GM19035 (cell line): ENCODE data around the gene KRT7.
"Not testable (repeated sequence)": the region's sequence is repeated elsewhere in the genome, so short reads cannot be mapped to it uniquely, and the experiment has no call there.

Experiments used
- ATAC-seq: cut with Tn5 transposase; IDR thresholded peaks from one replicate; pipeline ENCODE4 v1.9.1; 2021; ENCODE audit not compliant: unreplicated experiment

The KRT7 gene

DNA sequence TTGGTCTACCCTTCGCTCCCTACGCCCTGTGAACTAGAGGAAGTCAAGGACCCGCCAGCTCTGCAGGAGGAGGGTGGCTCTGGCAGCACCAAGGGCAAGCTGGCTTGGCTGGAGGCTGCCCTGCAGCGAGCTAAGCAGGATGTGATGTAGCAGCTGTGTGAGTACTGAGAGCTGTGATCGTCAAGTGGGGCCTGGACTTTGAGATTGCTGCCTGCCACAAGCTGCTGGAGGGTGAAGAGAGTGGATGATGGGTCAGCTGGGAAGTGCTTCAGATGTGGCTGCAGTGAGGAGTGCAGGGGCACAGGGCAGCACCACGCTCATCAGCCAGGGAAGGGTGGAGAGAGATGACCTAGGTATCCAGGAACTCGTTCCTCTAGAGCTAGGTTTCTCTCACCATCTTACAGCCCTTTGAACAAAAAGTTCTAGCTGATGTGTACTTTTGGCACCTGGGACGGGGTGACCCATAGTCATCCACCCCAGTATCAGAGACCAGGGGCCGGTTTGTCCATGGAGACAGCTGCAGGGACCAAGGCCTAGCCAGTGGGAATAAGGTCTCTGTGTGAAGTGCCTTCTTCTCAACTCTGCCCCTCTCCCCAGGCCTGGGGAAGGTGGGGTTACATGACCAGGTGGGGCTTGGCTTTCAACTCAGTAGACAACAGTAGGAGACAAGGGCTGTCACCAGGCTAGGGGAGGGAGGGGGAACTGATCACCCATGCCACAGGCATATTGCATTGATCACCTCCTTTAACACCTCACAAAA, 44.6 kb downstream of the KRT7 start:
- ATAC-seq, result no peak

DNA sequence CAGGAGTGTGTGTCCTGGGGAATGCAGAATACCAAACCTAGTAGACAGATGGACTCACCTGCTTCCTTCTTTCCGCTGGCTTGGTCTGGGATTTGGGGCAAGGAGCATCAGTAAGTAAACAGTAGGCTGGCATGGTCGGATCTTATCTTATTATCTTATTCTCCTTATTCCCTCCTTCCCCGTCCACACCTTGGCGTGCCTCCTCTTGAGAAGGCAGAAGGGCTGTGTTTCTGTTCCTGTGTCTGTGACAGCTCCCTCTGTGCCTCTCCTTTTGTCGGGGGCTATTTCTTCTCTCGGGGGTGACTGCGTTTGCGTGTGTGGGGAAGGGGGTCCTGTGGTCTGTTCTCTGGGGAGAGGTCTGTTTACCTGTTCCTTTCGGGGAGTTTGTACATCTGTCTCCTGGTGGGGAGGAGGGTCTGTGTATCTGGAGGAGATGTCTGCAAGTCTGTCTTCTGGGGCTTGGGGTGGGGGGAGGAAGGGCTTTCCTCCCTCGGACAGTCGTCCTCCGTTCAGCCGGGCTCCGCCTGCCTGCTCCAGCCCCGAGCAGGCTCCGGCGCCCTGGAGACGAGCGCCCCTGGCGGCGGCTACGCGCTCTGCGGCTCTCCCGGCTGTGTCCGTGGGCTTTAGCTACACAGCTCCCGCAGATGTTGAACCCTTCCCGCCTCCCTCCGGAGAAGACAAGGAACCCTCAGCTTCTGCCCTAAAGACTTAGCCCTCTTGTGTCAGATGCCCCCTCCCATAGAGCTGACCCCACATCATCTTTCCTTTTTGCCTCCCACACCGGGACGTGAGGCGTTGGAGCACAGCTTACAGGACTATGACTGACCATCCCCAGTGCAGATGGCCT, 45.8 kb downstream of the KRT7 start:
- peak; percentile 73 for ATAC-seq

DNA sequence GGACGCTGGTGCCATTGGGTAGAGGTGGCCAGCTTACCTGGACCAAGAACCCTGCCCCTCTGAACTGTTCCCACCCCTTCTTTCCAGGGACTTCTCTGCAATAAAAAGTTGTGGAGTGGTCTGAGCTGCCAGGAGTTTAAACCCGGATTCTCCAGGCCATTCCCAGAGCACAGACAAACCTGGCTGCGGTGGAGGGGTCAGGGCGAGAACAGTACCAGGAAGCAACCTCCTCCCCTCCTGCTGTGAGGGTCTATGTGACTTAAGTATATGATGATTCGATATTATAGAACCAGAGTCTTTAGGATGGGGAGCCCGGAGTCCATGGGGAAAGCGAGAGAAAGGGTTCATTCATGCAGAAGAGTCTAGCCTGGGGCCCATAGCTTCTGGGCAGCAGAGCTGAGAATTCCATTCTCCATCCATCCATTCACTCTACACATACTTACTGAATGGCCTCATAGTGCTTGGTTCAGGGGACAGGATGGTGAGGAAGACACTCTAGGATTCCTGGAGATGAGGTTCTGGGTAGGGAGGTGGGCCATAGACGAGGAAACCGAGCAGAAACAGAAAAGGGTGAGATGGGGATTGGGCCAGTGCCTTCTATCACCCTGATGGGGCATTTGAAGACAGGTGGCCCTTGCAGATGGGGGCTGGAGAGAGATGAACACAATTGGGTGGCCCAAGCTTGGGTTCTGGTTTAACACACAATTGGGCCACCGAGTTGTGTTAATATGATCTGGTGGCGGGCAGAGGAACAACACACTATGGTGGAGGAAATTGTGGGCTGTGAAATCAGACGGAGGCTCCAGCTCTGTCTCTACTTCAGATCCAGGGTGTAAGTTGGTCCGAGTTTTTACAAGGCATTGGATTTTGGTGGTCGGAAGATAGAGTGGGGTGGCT, 46.6 kb downstream of the KRT7 start:
- no peak for ATAC-seq

DNA sequence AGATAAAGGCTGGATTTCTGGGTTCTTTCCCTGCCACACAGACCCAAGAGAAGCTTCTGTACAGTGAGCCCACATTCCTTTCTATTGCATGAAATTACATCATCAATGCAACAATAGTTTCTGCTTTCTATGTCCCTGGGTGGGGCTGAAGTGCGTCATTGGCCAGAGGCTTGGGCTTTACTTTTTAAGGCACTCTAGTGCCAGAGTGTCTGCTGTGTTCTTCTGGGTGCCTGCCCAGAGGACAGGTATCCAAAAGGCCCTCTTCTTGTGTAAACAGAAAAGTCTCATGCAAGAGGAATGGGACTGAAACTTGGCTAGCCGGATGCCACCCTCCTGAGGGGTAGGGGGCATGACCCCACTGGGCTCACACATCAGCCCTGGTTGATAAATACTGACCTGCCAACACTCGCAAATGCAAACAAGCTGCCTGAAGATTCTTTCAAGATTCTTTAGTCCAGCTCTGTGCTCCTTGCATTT, 47.3 kb downstream of the KRT7 start:
- no peak for ATAC-seq

DNA sequence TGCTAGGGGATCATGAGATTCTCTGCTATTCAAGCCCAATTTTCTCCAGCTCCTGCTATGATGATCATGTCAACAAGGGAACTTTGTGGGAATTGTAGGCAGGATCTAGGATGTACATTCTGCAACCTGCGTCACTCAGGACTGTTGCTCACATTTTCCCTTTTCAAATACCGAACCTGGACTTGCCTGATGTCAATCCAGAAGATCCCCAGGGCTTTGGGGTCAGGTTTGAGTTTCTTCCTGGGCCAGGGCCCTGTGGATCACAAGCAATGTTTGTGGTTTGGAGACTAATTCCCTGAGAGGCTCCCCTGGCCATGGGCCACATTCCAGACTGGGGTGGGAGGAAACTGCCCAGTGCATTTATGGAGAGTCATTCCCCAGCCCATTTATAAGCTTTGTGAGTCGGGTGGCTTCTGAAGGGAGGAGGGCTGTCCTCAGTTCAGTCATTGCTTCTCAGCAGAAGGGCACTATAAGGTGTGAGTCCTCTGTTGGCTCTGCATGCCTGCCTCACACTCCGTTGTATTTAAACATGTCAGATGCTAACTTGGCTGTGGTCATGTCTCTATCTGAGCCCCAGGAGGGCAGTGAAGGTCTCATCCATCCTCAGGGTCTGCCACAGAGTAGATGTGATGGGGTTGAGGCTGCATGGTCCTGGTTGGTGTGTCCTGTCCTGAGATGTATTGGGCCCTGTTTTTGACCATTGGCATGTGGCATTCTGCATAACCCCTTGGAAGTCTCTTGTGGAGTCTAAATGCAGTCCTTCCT, 47.9 kb downstream of the KRT7 start:
- no peak for ATAC-seq

DNA sequence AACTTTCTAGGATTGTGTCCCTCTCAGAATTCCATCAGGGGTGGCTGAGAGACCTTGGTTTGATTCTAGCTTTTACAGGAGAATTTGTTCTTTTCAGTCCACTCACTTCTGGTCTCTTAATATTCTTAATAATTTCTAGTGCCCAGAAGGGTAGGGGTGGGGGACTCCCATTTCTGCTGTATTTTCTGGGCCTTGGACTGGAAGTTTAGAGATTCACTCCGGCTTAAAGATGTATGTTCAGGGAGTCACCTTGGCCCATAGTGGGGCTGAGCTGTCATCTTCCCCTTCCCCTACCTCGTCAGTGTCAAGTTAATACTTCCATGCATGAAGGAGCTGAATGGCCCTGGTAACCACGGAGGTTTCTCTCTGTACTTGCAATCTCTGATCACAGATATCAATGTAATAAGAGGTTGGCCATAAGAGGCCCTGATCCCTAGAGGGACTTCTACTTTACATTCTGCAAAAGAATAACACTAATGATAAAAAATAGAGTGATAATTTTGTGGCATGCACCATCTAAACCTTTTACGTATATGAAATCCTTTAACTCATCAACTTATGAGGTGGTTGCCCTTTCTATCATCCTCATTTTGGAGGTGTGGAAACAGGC, 51.6 kb downstream of the KRT7 start:
- ATAC-seq, result no peak

DNA sequence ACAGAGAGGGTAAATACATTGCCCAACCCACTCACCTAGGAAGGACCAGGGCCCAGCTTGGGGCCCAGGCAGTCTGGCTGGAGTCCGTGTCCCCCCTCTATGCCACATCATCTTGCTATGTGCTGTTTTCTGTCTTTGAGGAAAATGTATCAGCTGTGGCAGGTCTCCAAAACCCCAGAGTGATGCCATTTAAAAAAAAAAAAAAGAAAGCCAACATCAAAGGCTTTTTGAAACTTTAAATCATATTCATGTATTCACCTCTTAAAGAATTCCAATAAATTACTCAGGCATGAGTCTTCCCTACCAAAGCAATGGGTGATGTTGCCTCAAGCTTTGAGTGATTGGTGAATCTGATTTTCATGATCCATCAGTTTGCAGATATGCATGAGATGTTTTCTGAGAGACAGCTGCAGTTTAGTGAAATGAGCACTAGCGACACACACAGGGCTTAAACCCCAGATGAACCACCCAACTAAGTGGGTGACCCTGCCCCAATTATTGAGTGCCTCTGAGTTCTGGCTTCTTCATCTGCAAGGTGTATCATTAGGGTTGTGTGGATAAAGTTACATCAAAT, 52.2 kb downstream of the KRT7 start:
- ATAC-seq, result no peak

DNA sequence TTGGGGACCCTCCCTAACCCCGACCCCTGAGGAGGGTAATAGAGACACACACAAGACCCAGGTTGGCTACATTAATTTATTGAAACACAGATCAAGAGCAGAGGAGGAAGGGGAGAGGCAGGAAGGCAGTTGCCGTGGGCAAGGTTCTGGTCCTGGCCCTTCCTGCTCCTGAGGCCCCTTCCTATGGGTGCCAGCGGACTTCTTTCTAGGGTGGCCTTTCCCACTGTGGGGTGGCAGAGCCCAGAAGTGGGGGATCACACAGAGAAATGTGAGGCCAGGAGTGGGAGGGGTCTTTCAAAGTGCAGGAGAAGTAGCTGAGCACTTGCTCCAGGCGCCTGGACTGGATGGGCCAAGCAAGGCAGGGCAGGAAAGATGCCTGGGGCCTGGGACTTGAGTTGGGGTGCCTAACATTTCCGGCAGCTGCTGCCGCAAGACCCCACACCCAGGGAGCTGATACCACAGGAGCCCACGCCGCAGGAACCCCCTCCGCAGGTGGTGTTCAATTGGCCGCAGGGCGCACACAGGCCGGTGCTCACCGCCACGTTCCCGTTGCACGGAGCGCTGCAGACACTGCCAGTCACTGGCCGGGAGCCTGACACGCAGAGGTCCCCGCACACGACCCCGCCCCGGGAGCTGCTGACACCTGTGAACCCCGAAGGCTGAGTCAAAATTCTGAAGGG, 52.9 kb downstream of the KRT7 start:
- ATAC-seq, result no peak

DNA sequence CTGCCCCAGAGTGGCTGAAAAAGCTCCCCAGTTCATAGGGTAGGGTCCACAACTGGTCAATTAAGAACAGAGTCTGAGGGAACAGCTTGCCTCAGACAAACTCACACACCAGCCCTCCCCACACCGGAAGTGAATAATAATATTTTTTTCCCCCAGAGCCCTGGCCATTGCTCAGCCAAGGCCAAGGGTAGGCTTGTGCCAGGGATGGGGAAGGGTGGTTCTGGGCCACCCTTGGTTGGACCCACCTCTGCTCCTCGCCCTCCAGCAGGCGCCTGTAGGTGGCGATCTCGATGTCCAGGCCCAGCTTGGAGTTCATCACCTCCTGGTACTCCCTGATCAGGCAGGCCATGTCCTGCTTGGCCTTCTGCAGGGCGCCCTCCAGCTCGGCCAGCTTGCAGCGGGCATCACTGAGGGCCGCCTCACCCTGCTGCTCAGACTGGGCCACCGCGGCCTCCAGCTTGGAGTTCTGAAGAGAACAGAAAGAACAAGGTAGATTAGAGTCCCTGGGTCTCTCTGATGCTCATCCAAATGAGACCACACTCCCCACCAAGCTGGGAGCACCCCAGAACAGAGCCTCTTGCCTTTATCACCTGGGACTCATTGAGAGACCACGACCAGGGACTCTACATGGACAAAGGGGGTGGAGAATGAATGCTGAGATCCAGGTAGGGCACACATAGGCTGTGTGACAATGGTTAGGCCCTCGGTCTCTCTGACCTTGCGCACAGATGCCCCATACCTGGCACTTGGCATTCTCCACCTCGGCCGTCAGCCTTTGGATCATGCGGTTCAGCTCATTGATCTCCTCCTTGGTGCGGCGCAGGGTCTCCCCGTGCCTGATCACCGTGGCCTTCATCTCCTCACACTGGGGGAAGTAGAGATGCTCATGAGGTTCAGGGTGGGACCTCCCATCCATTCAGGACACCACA, 54.1 kb downstream of the KRT7 start:
- ATAC-seq, result not testable (repeated sequence)

DNA sequence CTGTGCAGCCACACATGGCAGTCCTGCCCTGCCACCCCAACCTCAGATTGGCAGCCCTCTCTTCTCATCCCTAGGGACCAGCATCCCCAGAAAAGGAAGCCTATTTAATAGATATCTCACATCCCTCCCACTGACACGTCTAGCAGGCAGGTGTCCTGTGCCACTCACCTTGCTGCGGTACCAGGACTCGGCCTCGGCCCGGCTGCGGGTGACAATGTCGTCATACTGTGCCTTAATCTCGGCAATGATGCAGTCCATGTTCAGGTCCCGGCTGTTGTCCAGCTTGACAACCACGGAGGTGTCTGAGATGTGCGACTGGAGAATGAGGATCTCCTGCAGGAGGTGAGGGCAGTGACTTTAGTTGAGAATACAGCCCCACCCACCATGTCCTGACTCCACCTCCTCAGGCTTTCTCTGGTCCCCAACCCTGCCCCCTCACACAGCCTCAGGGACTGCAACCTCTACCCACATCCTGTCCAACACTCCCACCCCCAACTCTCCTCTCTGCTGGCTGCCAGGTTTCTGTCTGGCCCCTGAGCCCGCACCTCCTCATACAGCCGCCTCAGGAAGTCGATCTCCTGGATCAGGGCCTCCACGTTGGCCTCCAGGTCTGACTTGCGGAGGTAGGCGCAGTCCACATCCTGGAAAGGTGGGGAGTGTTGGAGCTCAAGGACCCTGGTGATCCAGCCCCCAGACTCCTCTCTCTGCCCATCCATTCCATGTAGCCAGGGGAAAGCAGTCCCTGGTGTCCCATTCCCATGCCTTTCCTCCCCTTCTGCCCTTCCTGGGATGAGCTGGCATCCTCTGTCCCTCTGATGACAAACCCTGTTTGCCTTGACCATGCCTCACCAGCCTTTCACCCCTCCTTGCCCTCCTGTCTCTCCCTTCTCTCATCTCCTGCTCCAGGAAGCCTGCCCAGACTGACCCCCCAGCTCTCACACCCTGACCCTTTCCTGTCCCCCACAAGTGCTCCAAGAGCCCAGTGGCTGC, 55.1 kb downstream of the KRT7 start:
- peak; percentile 76 for ATAC-seq

DNA sequence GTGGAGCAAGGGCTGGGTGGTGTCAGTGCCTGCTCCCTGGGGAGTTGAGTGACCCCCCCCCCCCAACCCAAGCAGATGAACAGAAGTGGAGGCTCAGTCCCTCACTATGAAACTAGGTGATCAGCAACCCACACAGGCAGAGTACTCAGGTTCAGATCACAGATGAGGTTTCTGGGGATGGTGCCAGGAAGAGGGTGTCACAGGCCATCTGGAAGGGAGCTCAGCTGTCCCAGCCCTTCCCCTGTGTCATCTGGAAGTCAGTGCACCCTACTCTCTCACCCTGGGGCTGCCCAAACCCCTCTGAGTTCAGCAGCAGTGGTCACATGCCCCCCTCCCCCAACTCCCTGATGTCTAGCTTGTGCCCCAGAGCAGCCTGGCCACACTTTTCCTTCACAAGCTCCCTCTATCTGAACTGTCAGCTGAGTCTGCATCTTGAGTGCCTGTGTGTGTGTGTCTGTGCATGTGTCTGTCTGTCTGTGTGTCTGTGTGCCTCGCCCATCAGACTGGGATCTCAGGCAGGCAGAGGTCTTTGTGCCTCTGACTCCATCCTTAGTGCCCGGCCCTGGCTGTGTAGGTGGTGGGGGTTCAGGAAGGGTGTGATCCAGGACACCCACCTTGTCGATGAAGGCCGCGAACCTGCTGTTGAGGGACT, 57.6 kb downstream of the KRT7 start:
- not testable (repeated sequence) for ATAC-seq

DNA sequence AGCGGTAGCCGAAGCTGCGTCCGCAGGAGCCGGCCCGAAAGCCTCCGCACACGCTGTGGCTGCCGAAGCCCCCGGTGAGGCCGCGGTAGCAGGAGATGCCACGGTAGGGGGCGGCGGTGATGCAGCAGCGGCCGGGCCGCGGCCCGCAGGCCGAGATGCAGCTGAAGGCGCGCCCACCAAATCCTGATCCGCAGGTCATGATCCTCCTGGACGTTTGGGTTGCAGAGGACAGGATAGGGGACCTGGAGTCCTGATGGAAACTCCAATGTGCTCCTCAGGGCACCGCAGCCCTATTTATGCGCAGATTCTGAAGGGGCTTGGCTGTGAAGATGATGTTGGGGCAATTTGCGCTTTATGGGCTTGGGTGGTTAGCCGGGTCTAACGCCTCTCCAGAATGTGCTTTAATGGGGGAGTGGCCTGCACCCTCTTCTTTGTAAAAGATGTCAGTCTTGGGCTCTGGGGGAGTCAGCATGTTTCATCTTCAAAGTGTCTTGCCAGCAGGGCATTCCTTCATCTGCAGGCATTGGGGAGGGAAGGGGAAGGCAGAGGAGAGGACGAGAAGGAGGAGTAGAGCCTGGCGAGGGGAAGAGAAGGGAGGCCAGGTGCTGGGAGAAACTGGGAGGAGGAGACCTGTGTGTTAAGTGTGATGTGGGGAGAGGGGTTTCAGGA, 58.4 kb downstream of the KRT7 start, which contains the start of gene KRT81:
Gene KRT81, minus strand, starts transcription at position 268 of the 669 bp plus-strand sequence. Its CDS starts 69 bp downstream, at position 199.
- ATAC-seq, result no peak

DNA sequence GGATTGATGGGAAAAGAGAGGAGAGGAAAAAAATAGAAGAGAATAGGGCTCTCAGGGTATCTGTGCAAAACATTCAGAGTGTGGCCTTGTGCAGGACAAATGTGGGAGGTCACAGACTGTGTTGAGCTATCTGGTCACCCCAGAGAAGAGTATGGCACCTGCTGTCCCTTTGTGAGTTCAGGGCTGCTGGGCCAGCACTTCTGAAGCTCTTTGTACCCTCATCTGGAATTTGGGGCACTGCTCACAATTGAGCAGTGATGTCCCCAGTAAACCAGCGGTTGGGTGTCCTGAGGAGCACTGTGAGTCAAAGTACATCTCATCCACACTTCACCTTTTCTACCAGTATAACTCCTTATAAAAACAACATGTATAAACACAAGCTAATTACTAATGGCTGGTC, 60.9 kb downstream of the KRT7 start:
- ATAC-seq, result no peak

DNA sequence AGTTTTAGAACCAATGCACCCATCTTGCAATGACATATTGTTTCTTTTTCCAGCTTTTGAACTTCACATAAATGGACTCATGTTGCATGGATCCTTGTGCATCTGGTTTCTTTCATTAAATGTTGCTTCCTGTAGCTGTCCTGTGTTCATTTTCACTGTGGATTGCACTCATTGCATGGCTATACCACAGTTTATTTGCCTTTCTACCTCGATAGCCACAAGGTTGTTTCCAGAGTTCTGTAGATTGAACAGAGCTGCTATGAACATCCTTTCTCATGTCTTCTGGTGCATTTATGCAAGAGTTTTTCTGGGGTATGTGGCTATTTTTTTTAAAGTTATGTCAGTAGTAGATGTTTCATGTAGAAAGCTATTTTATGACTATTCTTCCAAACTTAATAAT, 61.8 kb downstream of the KRT7 start:
- ATAC-seq, result no peak

DNA sequence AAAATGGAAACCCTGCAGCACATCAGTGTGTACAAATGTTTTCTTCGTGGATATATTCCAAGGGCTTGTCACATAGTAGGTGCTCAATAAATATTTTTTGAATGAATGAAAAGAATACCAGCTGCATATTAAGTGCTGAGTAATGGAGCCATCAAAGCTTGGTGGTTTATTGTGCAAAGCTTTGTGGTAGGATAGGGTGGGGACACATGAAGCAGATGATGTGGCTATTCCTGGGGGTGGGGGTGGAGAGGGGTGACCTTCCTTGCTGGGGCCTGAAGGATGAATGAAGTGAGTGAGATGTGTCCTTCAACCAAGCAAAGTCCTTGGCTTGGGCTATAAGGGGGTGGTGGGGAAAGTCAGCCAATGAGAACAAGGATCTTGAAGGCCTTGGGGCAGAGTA, 62.6 kb downstream of the KRT7 start:
- no peak for ATAC-seq
